NT2/D1 (cell line): ENCODE data around the gene SLC2A10.

Experiments
- DNase-seq: peaks from one replicate; pipeline ENCODE4 v3.0.0-alpha.2; 2011; ENCODE audit warnings: low read depth, low spot score
- H3K27me3 ChIP-seq: 2 replicates; pipeline ENCODE4 v1.6.0; 2011; ENCODE audit warnings: mild to moderate bottlenecking; ENCODE audit not compliant: insufficient read length, insufficient read depth
- H3K36me3 ChIP-seq: 2 replicates; pipeline ENCODE4 v1.6.1; 2011; ENCODE audit warnings: mild to moderate bottlenecking, low read length, mixed read lengths; ENCODE audit not compliant: insufficient read depth, insufficient read length
- H3K4me1 ChIP-seq: 2 replicates; pipeline ENCODE4 v1.5.1; 2011; ENCODE audit not compliant: insufficient read depth, insufficient read length
- H3K4me3 ChIP-seq: 2 replicates; pipeline ENCODE4 v1.5.1; 2011; ENCODE audit warnings: low read depth; ENCODE audit not compliant: insufficient read length
- H3K9ac ChIP-seq: 2 replicates; pipeline ENCODE4 v1.6.0; 2011; ENCODE audit warnings: low read depth; ENCODE audit not compliant: insufficient read length
- H3K9me3 ChIP-seq: 2 replicates; pipeline ENCODE4 v1.5.1; 2011; ENCODE audit warnings: mild to moderate bottlenecking, low read length; ENCODE audit not compliant: insufficient read depth
- SUZ12 ChIP-seq: IDR thresholded peaks from 2 replicates; pipeline ENCODE4 v1.6.1; 2011; ENCODE audit not compliant: insufficient read length, insufficient read depth; ENCODE audit errors: extremely low read depth
- YY1 ChIP-seq: IDR thresholded peaks from 2 replicates; pipeline ENCODE4 v1.6.1; 2011; ENCODE audit not compliant: insufficient read length, insufficient read depth
- ZNF274 ChIP-seq: IDR thresholded peaks from 2 replicates; pipeline ENCODE4 v1.6.1; 2011; ENCODE audit warnings: mild to moderate bottlenecking, low read depth, low read length

SLC2A10 gene

DNA sequence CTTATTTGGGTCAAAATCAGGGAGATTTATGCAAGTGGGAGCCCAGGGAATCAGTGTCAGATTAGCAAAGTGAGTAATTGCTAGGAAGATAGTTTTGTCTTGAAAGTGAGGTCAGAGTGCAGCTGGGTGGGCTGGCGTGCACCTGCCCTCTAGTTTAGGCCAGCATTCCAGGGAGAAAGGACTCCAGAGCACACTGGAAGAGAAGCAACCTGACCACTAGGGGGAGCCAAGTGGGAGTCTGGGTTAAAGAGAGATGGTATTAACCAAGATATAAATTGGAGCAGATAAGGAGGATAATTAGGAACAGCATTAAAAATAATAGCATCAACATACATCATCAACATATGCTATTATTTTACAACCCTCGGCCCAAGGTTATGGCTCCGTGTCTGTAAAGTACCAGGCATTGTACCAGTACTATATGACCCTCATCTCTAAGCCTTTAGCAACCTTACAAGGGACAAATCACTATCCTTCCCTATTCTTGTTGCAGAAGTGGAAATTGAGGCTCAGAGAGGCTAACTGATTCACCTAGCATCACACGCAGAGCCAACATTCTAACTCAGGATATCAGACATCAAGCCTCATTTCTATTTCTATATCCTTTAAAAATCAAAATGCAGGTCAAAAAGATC is 57.8 kb downstream of the SLC2A10 start:
- TF ChIP-seq SUZ12 (no peak), YY1 (no peak), ZNF274 (no peak)

DNA sequence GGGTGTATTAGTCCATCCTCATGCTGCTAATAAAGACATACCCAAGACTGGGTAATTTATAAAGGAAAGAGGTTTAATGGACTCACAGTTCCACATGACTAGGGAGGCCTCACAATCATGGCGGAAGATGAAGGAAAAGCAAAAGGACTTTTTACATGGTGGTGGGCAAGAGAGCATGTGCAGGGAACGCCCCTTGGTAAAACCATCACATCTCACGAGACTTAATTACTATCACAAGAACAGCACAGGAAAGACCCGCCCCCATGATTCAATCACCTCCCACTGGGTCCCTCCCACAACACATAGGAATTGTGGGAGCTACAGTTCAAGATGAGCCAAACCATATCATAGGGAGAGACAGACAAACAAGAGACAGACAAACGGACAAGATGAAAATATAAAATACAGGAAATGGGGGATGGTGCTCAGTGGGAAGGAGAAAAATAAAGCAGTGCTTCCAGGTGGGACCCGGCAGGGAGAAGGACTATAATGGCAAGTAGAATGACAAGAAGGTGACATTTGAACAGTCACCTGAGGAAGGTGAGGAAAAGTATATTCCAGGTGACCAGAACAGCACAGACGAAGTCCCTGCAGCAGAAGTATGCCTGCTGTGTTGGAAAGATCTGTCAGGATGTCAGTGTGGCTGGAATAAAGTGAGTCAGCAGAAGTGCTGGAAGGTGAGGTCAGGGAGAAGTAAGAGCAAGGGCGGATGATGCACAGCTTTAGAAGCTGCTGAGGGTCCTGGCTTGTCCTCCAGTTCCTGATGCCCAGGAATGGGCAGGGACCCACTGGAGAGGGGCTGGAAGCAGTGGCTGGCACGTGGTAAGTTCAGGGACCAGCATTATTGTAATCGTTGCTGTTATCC is 61.1 kb downstream of the SLC2A10 start:
- no peaks in the 10 kb centered on the region for H3K36me3 ChIP-seq
- no peak overlapping the region for H3K4me3 ChIP-seq
- H3K27me3 ChIP-seq: no peaks in the 10 kb centered on the region
- H3K4me1 ChIP-seq: peaks cover 2% of the 10 kb centered on the region
- H3K9ac ChIP-seq: no peak overlapping the region
- H3K9me3 ChIP-seq: no peaks in the 10 kb centered on the region
- no peak for DNase-seq
- no peak for TF ChIP-seq YY1
- no peak for TF ChIP-seq ZNF274
- no peak for TF ChIP-seq SUZ12

More for the DNA sequence above, 57.8 kb downstream of the SLC2A10 start:
- Histone ChIP-seq H3K4me1 (peaks cover 2% of the 10 kb centered on the region), H3K9me3 (no peaks in the 10 kb centered on the region), H3K27me3 (no peaks in the 10 kb centered on the region), H3K4me3 (no peak overlapping the region), H3K9ac (no peak overlapping the region), H3K36me3 (no peaks in the 10 kb centered on the region)
- DNase-seq: peak; percentile 60

DNA sequence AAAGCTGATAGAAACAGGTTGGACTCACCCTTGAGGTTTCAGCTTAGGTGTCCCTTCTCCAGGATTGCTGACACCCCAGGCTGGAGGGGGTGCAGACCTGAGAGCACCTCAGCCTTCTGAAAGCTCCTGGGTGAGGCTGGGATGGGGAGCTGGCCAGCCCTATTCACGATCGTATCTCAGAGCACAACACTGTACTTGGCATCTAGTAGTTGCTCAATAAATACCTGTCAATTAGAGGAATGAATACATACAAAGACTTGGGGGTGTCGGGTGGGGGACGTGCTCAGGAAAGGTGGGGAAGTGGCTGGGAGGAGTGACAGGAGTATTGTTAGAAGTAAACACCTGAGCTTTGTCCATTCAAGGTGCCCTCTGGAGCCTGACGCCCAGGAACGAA is 61.7 kb downstream of the SLC2A10 start:
- H3K36me3 ChIP-seq: no peaks in the 10 kb centered on the region
- H3K9ac ChIP-seq: no peak overlapping the region
- TF ChIP-seq ZNF274 (no peak), SUZ12 (no peak), YY1 (no peak)
- peaks cover 2% of the 10 kb centered on the region for H3K4me1 ChIP-seq
- no peaks in the 10 kb centered on the region for H3K9me3 ChIP-seq
- no peaks in the 10 kb centered on the region for H3K27me3 ChIP-seq
- no peak overlapping the region for H3K4me3 ChIP-seq
- DNase-seq: no peak

DNA sequence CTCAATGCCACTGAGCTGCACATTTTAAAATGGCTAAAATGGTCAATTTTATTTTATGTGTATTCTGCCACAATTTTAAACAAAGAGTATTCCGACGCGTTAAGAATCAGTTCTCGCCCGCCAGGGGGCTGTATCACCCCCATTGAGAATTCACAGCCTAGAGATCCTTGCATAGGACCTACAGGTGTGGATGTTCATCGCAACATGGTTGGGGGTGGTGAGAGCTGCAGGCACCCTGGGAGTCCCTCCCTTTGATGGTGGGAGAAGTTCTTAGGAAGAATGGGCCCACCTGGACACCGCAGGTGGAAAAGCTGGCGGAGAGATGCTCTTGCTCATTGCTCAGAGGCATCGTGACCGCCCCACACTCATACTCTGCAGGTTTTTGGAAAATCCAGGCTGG is 63.5 kb downstream of the SLC2A10 start:
- no peaks in the 10 kb centered on the region for H3K9me3 ChIP-seq
- TF ChIP-seq YY1: no peak
- no peak for TF ChIP-seq ZNF274
- no peak for TF ChIP-seq SUZ12

DNA sequence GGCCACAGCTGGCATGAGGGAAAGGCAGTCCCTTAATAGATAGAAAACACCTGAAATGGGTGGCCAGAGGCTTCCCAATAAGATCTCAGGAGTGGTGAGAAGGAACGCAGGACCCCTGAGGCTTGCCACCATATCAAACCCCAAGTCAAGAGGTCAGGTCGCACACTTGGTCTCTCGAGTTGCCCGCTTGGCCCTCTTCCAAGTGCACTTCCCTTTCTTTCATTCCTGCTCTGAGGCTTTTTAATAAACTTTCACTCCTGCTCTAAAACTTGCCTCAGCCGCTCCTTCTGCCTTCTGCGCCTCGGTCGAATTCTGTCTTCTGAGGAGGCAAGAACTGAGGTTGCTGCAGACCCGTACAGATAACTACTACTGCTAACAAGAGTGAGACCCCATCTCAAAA is 64.2 kb downstream of the SLC2A10 start:
- peaks cover 12% of the 10 kb centered on the region for H3K4me1 ChIP-seq
- H3K9me3 ChIP-seq: no peaks in the 10 kb centered on the region
- H3K9ac ChIP-seq: no peak overlapping the region
- H3K4me3 ChIP-seq: no peak overlapping the region
- TF ChIP-seq SUZ12 (no peak), YY1 (no peak), ZNF274 (no peak)
- no peaks in the 10 kb centered on the region for H3K27me3 ChIP-seq
- H3K36me3 ChIP-seq: no peaks in the 10 kb centered on the region
- no peak for DNase-seq

More for the DNA sequence above, 63.5 kb downstream of the SLC2A10 start:
- no peak overlapping the region for H3K9ac ChIP-seq
- H3K27me3 ChIP-seq: no peaks in the 10 kb centered on the region
- no peaks in the 10 kb centered on the region for H3K36me3 ChIP-seq
- H3K4me3 ChIP-seq: no peak overlapping the region
- peaks cover 6% of the 10 kb centered on the region for H3K4me1 ChIP-seq
- no peak for DNase-seq

DNA sequence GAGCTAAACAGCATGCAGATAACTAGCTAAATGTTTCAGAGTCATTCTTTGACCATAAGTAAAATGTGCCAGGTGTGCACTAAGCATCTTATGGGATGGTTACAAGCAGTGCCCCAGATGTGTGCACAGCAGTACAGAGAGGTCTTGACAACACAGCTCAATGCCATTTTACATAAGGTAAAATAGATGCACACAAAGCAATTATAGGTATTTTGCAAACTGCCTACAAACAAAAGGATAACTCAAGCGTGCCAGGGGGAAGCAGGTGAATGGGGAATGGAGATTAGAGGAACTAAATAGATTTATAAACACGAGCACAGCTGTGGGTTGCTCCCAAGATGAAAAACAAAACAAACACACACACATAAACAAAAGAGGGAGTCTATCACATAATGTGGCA is 64.8 kb downstream of the SLC2A10 start:
- Histone ChIP-seq H3K4me3 (no peak overlapping the region), H3K27me3 (no peaks in the 10 kb centered on the region), H3K36me3 (no peaks in the 10 kb centered on the region), H3K9ac (no peak overlapping the region), H3K4me1 (peaks cover 12% of the 10 kb centered on the region), H3K9me3 (no peaks in the 10 kb centered on the region)
- TF ChIP-seq YY1 (no peak), ZNF274 (no peak), SUZ12 (no peak)
- DNase-seq: no peak

DNA sequence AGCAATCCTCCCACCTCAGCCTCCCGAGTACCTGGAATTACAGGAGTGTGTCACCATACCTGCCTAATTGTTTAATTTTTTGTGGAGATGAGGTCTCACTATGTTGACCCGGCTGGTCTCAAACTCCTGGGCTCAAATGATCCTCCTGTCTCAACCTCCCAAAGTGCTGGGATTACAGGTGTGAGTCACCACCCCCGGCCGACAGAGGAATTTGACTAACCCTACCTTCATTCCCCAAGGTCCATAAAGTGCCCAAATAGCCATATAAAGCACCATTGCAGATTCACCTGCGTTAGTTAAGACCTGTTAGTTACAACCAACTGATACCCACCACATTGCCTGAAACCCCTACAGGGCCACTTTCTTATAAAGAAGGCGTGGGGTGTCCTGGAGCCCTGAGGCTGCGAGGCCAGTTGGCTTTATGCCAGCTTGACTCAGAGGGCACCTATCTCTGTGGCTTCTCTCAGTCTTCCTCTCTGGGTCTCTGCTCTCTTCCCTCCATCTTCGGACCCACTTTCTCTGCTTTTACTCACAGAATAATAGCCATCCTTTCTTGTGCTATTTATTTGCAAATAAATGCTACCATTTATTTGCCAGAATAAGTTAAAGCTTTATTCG is 65.6 kb downstream of the SLC2A10 start:
- no peaks in the 10 kb centered on the region for H3K36me3 ChIP-seq
- TF ChIP-seq ZNF274 (no peak), YY1 (no peak), SUZ12 (no peak)
- H3K4me1 ChIP-seq: peaks cover 12% of the 10 kb centered on the region
- no peak for DNase-seq
- no peak overlapping the region for H3K4me3 ChIP-seq
- H3K9ac ChIP-seq: no peak overlapping the region
- H3K27me3 ChIP-seq: no peaks in the 10 kb centered on the region
- H3K9me3 ChIP-seq: no peaks in the 10 kb centered on the region
